MM.1S (cell line): Measurements from ENCODE around the gene RBFOX2.

Experiments
- DNase-seq: peaks from one replicate; pipeline ENCODE4 v3.0.0-alpha.2; 2015
- H2AFZ ChIP-seq: fragments of 300-600 bp; sonication (generic); 2 replicates; pipeline ENCODE4 v1.6.0; 2016; ENCODE audit warnings: antibody characterized with exemption, low read length
- H3F3A ChIP-seq: fragments of 300-600 bp; sonication (generic); 2 replicates; pipeline ENCODE4 v1.6.1; 2016; ENCODE audit warnings: mild to moderate bottlenecking, antibody characterized with exemption, low read length, moderate library complexity, mixed read lengths; ENCODE audit not compliant: insufficient read depth
- H3K27ac ChIP-seq: fragments of 300-600 bp; sonication (generic); 2 replicates; pipeline ENCODE4 v1.5.1; 2016; ENCODE audit warnings: mild to moderate bottlenecking, low read length
- H3K27me3 ChIP-seq: fragments of 300-600 bp; sonication (generic); replicated peaks from 2 replicates; pipeline ENCODE4 v1.6.0; 2016; ENCODE audit warnings: low read length; ENCODE audit not compliant: insufficient read depth
- H3K36me3 ChIP-seq: fragments of 300-600 bp; sonication (generic); replicated peaks from 2 replicates; pipeline ENCODE4 v1.6.1; 2016; ENCODE audit warnings: mild to moderate bottlenecking, low read length, mixed read lengths; ENCODE audit not compliant: insufficient read depth
- H3K4me1 ChIP-seq: fragments of 300-600 bp; sonication (generic); 2 replicates; pipeline ENCODE4 v1.6.1; 2016; ENCODE audit warnings: low read length, mixed read lengths
- H3K4me2 ChIP-seq: fragments of 300-600 bp; sonication (generic); 2 replicates; pipeline ENCODE4 v1.6.0; 2016; ENCODE audit warnings: low read depth, low read length
- H3K4me3 ChIP-seq: fragments of 300-600 bp; sonication (generic); 2 replicates; pipeline ENCODE4 v1.5.1; 2016; ENCODE audit warnings: low read length, mixed read lengths
- H3K79me2 ChIP-seq: fragments of 300-600 bp; sonication (generic); 2 replicates; pipeline ENCODE4 v1.6.1; 2016; ENCODE audit warnings: mixed run types, low read length, mixed read lengths
- H3K9ac ChIP-seq: fragments of 300-600 bp; sonication (generic); 2 replicates; pipeline ENCODE4 v1.6.1; 2016; ENCODE audit warnings: low read length, mixed read lengths
- H3K9me2 ChIP-seq: fragments of 300-600 bp; sonication (generic); replicated peaks from 2 replicates; pipeline ENCODE4 v1.6.1; 2016; ENCODE audit warnings: mild to moderate bottlenecking, low read length, mixed read lengths; ENCODE audit not compliant: insufficient read depth
- H3K9me3 ChIP-seq: fragments of 300-600 bp; sonication (generic); replicated peaks from 2 replicates; pipeline ENCODE4 v1.6.1; 2016; ENCODE audit warnings: mild to moderate bottlenecking, low read length, mixed read lengths; ENCODE audit not compliant: insufficient read depth
- H4K20me1 ChIP-seq: fragments of 300-600 bp; sonication (generic); 2 replicates; pipeline ENCODE4 v1.6.1; 2016; ENCODE audit warnings: mild to moderate bottlenecking, low read length, moderate library complexity, mixed read lengths; ENCODE audit not compliant: insufficient read depth
- CTCF ChIP-seq: fragments of 300-600 bp; sonication (generic); IDR thresholded peaks from 2 replicates; pipeline ENCODE4 v1.5.1; 2016; ENCODE audit warnings: antibody characterized with exemption, low read length, mixed read lengths
- EZH2 ChIP-seq: fragments of 300-600 bp; sonication (generic); optimal IDR thresholded peaks from 2 replicates; pipeline ENCODE3; 2017; ENCODE audit warnings: low read depth, mild to moderate bottlenecking, antibody characterized with exemption, low read length, mixed read lengths
- EZH2phosphoT487 ChIP-seq: fragments of 300-600 bp; sonication (generic); IDR thresholded peaks from 2 replicates; pipeline ENCODE4 v1.6.1; 2018; ENCODE audit warnings: antibody characterized with exemption, low read length

The RBFOX2 gene

GRCh38 chr22:35938226-35938625, 90.4 kb downstream of the RBFOX2 start:
- TF ChIP-seq EZH2phosphoT487: no peak
- TF ChIP-seq EZH2: no peak
- no peak for TF ChIP-seq CTCF
- H3K4me1 ChIP-seq: no peaks in the 10 kb centered on the region
- H3F3A ChIP-seq: no peaks in the 10 kb centered on the region
- H3K27ac ChIP-seq: no peak overlapping the region
- no peak overlapping the region for H3K4me3 ChIP-seq
- no peaks in the 10 kb centered on the region for H3K27me3 ChIP-seq
- H3K9me3 ChIP-seq: no peaks in the 10 kb centered on the region
- H2AFZ ChIP-seq: no peak overlapping the region
- no peaks in the 10 kb centered on the region for H4K20me1 ChIP-seq
- no peaks in the 10 kb centered on the region for H3K9me2 ChIP-seq
- no peaks in the 10 kb centered on the region for H3K36me3 ChIP-seq
- H3K9ac ChIP-seq: no peak overlapping the region
- no peak for DNase-seq
- no peaks in the 10 kb centered on the region for H3K79me2 ChIP-seq
- H3K4me2 ChIP-seq: no peak overlapping the region

- H3K36me3 ChIP-seq: no peaks in the 10 kb centered on the region
- TF ChIP-seq CTCF (peak; percentile 53), EZH2 (no peak)
- no peak overlapping the region for H2AFZ ChIP-seq
- no peak overlapping the region for H3K4me2 ChIP-seq
- no peaks in the 10 kb centered on the region for H3K79me2 ChIP-seq
- H3K4me1 ChIP-seq: no peaks in the 10 kb centered on the region
- no peak overlapping the region for H3K4me3 ChIP-seq
- H3F3A ChIP-seq: no peaks in the 10 kb centered on the region
- no peaks in the 10 kb centered on the region for H3K9me3 ChIP-seq
- DNase-seq: peak; percentile 57
- no peak overlapping the region for H3K27ac ChIP-seq
- H3K9ac ChIP-seq: no peak overlapping the region
- H3K27me3 ChIP-seq: no peaks in the 10 kb centered on the region
- H3K9me2 ChIP-seq: no peaks in the 10 kb centered on the region
- no peaks in the 10 kb centered on the region for H4K20me1 ChIP-seq
Measured at GRCh38 chr22:35930933-35931332, 97.7 kb downstream of the RBFOX2 start.

- Histone ChIP-seq H3K4me3 (no peak overlapping the region), H3K4me1 (no peaks in the 10 kb centered on the region), H3K9ac (no peak overlapping the region), H3K9me2 (no peaks in the 10 kb centered on the region), H3K27ac (no peak overlapping the region), H3K4me2 (no peak overlapping the region), H3K36me3 (no peaks in the 10 kb centered on the region), H3K79me2 (no peaks in the 10 kb centered on the region), H3K9me3 (no peaks in the 10 kb centered on the region), H3F3A (no peaks in the 10 kb centered on the region), H2AFZ (no peak overlapping the region), H4K20me1 (no peaks in the 10 kb centered on the region), H3K27me3 (no peaks in the 10 kb centered on the region)
- TF ChIP-seq CTCF: no peak
- no peak for TF ChIP-seq EZH2
- TF ChIP-seq EZH2phosphoT487: no peak
- no peak for DNase-seq
Measured at GRCh38 chr22:35928285-35928798, 100.3 kb downstream of the RBFOX2 start.
